ENCODE data around the gene ACTG2.

GRCh38 chr2:73913414-73914054 is 20.7 kb downstream of the ACTG2 start:
- TF ChIP-seq CTCF (conservative IDR thresholded peaks at IDR 0.05) (no peak), ZFX (IDR thresholded peaks at IDR 0.05) (no peak)

Data from C4-2B (cell line).